IMR-90 (cell line): ENCODE results near the gene ANO7. TPM values are rescaled to one million over a fixed set of nuclear protein-coding genes. Genes with fewer than 3 reads are reported as not detected.

Source experiments
- ATAC-seq: fragments of 200-7000 bp; cut with Tn5 transposase; 2 replicates; pipeline ENCODE4 v1.9.1; 2020; ENCODE audit warnings: low read depth, mild to moderate bottlenecking, moderate library complexity
- BruUV-seq: library from RNA; stranded (reverse); fragments of 400-500 nt; replicated peaks from 2 replicates; lab custom pipeline; 2021; lab: Mats Ljungman, UMichigan
- CTCF ChIA-PET: fragments of 300-600 bp; formaldehyde crosslinking; extraction: SDS; loops from one replicate; lab custom pipeline; 2021; ENCODE audit warnings: antibody characterized with exemption; lab: Yijun Ruan, JAX
- POLR2A ChIA-PET: fragments of 300-600 bp; sonication (Branson Sonifier 250); formaldehyde crosslinking; loops from one replicate; lab custom pipeline; 2022; ENCODE audit warnings: antibody characterized with exemption; ENCODE audit not compliant: unreplicated experiment; lab: Charles Lee
- DNase-seq: peaks from one replicate; pipeline ENCODE4 v3.0.0; 2013
- H2AFZ ChIP-seq: replicated peaks from 2 replicates; pipeline ENCODE3; 2013; ENCODE audit warnings: low read length, mild to moderate bottlenecking; ENCODE audit not compliant: poor library complexity
- H2AK5ac ChIP-seq: 2 replicates; pipeline ENCODE4 v1.6.1; 2013; ENCODE audit warnings: low read depth, low read length, inconsistent platforms
- H2AK9ac ChIP-seq: replicated peaks from 2 replicates; pipeline ENCODE3; 2013; ENCODE audit warnings: mild to moderate bottlenecking, low read depth, low read length, moderate library complexity; ENCODE audit not compliant: poor library complexity
- H2BK120ac ChIP-seq: 2 replicates; pipeline ENCODE4 v1.6.1; 2013; ENCODE audit warnings: low read depth, low read length, inconsistent platforms
- H2BK15ac ChIP-seq: 3 replicates; pipeline ENCODE4 v1.6.1; 2013; ENCODE audit warnings: low read depth, low read length, inconsistent platforms
- H2BK20ac ChIP-seq: 2 replicates; pipeline ENCODE4 v1.6.1; 2013; ENCODE audit warnings: low read depth, mild to moderate bottlenecking, inconsistent platforms, low read length, moderate library complexity
- H2BK5ac ChIP-seq: 2 replicates; pipeline ENCODE4 v1.6.1; 2013; ENCODE audit warnings: mild to moderate bottlenecking, low read depth, low read length, inconsistent platforms; ENCODE audit not compliant: poor library complexity, severe bottlenecking
- H3K14ac ChIP-seq: replicated peaks from 2 replicates; pipeline ENCODE4 v1.6.1; 2013; ENCODE audit warnings: low read depth, low read length, inconsistent platforms
- H3K18ac ChIP-seq: 2 replicates; pipeline ENCODE4 v1.6.1; 2013; ENCODE audit warnings: low read depth, low read length, control low read depth
- H3K23ac ChIP-seq: 2 replicates; pipeline ENCODE4 v1.6.1; 2013; ENCODE audit warnings: low read depth, low read length, inconsistent platforms
- H3K27ac ChIP-seq: 2 replicates; pipeline ENCODE4 v1.5.1; 2013; ENCODE audit warnings: mild to moderate bottlenecking, control low read depth, low read length; ENCODE audit not compliant: insufficient read depth
- H3K27me3 ChIP-seq: 2 replicates; pipeline ENCODE4 v1.6.1; 2013; ENCODE audit warnings: low read length; ENCODE audit not compliant: control insufficient read depth, insufficient read depth
- H3K36me3 ChIP-seq: 2 replicates; pipeline ENCODE4 v1.6.1; 2013; ENCODE audit warnings: low read length, mixed read lengths; ENCODE audit not compliant: control insufficient read depth, insufficient read depth
- H3K4ac ChIP-seq: 2 replicates; pipeline ENCODE4 v1.6.1; 2013; ENCODE audit warnings: low read depth, low read length, inconsistent platforms
- H3K4me1 ChIP-seq: 2 replicates; pipeline ENCODE4 v1.6.1; 2013; ENCODE audit warnings: low read length, mixed read lengths; ENCODE audit not compliant: control insufficient read depth, insufficient read depth
- H3K4me2 ChIP-seq: 2 replicates; pipeline ENCODE4 v1.6.1; 2013; ENCODE audit warnings: low read depth, mild to moderate bottlenecking, control low read depth, low read length, moderate library complexity
- H3K4me3 ChIP-seq: 2 replicates; pipeline ENCODE4 v1.5.1; 2013; ENCODE audit warnings: low read depth, mild to moderate bottlenecking, control low read depth, low read length, moderate library complexity; ENCODE audit not compliant: insufficient read depth
- H3K56ac ChIP-seq: 2 replicates; pipeline ENCODE4 v1.6.1; 2013; ENCODE audit warnings: low read length, inconsistent platforms; ENCODE audit not compliant: insufficient read depth; ENCODE audit errors: extremely low read depth
- H3K79me1 ChIP-seq, 2 experiments: 2 replicates each; pipeline ENCODE4 v1.6.1; 2013; ENCODE audit warnings: low read length in 2 of 2, inconsistent platforms in 1 of 2, low read depth in 1 of 2
- H3K9ac ChIP-seq: 2 replicates; pipeline ENCODE4 v1.6.1; 2013; ENCODE audit warnings: low read depth, low read length, control low read depth
- H3K9me1 ChIP-seq: 2 replicates; pipeline ENCODE4 v1.6.1; 2013; ENCODE audit warnings: low read length, inconsistent platforms; ENCODE audit not compliant: insufficient read depth
- H3K9me3 ChIP-seq: 2 replicates; pipeline ENCODE4 v1.6.1; 2013; ENCODE audit warnings: low read length; ENCODE audit not compliant: control insufficient read depth, insufficient read depth
- H4K20me1 ChIP-seq: 2 replicates; pipeline ENCODE4 v1.6.1; 2013; ENCODE audit warnings: low read length, inconsistent platforms; ENCODE audit not compliant: insufficient read depth
- H4K5ac ChIP-seq: 2 replicates; pipeline ENCODE4 v1.6.1; 2013; ENCODE audit warnings: mild to moderate bottlenecking, low read depth, low read length, control low read depth
- H4K8ac ChIP-seq, 2 experiments: 2 replicates each; pipeline ENCODE4 v1.6.1; 2013; ENCODE audit warnings: low read depth in 2 of 2, low read length in 2 of 2, control low read depth in 1 of 2, inconsistent platforms in 1 of 2
- H4K91ac ChIP-seq: 2 replicates; pipeline ENCODE4 v1.6.1; 2013; ENCODE audit warnings: low read depth, low read length, inconsistent platforms; ENCODE audit not compliant: insufficient read depth
- BHLHE40 ChIP-seq: fragments of 150-350 bp; IDR thresholded peaks from 2 replicates; pipeline ENCODE4 v1.6.1; 2016; ENCODE audit warnings: mild to moderate bottlenecking, low read depth, low read length
- CEBPB ChIP-seq: IDR thresholded peaks from 2 replicates; pipeline ENCODE4 v1.6.1; 2012; ENCODE audit warnings: low read depth, low read length, improper control_type of control experiment
- CHD1 ChIP-seq: IDR thresholded peaks from 2 replicates; pipeline ENCODE4 v1.6.1; 2012; ENCODE audit warnings: low read depth, low read length, improper control_type of control experiment
- FOS ChIP-seq: fragments of 150-350 bp; IDR thresholded peaks from 2 replicates; pipeline ENCODE4 v1.6.1; 2016; ENCODE audit warnings: low read depth, low read length
- MAFK ChIP-seq: IDR thresholded peaks from 2 replicates; pipeline ENCODE4 v1.6.1; 2012; ENCODE audit warnings: low read depth, low read length, improper control_type of control experiment
- MAZ ChIP-seq: IDR thresholded peaks from 2 replicates; pipeline ENCODE4 v1.6.1; 2012; ENCODE audit warnings: low read depth, mild to moderate bottlenecking, low read length, improper control_type of control experiment, moderate library complexity, borderline replicate concordance
- MXI1 ChIP-seq: IDR thresholded peaks from 2 replicates; pipeline ENCODE4 v1.6.1; 2012; ENCODE audit warnings: low read depth, mild to moderate bottlenecking, low read length, moderate library complexity, borderline replicate concordance
- POLR2A ChIP-seq: IDR thresholded peaks from 2 replicates; pipeline ENCODE4 v1.6.1; 2012; ENCODE audit warnings: mild to moderate bottlenecking, low read depth, low read length
- RAD21 ChIP-seq: IDR thresholded peaks from 2 replicates; pipeline ENCODE4 v1.6.1; 2012; ENCODE audit warnings: low read length, improper control_type of control experiment
- RCOR1 ChIP-seq: IDR thresholded peaks from 2 replicates; pipeline ENCODE4 v1.6.1; 2012; ENCODE audit warnings: mild to moderate bottlenecking, low read length, improper control_type of control experiment; ENCODE audit not compliant: insufficient replicate concordance
- RFX5 ChIP-seq: IDR thresholded peaks from 2 replicates; pipeline ENCODE4 v1.8.0; 2012; ENCODE audit warnings: low read depth, mild to moderate bottlenecking, low read length, moderate library complexity
- SMC3 ChIP-seq: fragments of 150-350 bp; IDR thresholded peaks from 2 replicates; pipeline ENCODE4 v1.6.1; 2016; ENCODE audit warnings: low read depth, mild to moderate bottlenecking, antibody characterized with exemption, low read length, moderate library complexity
- WGBS, 2 experiments: methylation state at CpG; one replicate each; pipeline versions ENCODE4 v1.1.5 to v1.1.7; 2013; ENCODE audit warnings: missing lambda C conversion rate in 2 of 2; ENCODE audit not compliant: insufficient read length in 1 of 2; ENCODE audit errors: extremely low coverage in 2 of 2; 5-methylcytosine and 5-hydroxymethylcytosine counted together
- dilution Hi-C: fragments of 300-500 bp; cut with HindIII; formaldehyde crosslinking; loops from one replicate; pipeline ENCODE4 v1.14.3; 2018; ENCODE audit warnings: low sequenced_read_pairs; ENCODE audit not compliant: unreplicated experiment
- in situ Hi-C: fragments of 300-500 bp; cut with MboI; formaldehyde crosslinking; loops from 3 replicates; pipeline ENCODE4 v1.14.3; 2019; ENCODE audit warnings: low sequenced_read_pairs, inconsistent platforms, mixed read lengths
- intact Hi-C: fragments of 100-400 bp; cut with micrococcal nuclease; formaldehyde crosslinking; loops from 2 replicates; pipeline ENCODE4 v1.10.0; 2022
- polyA plus RNA-seq, 3 experiments: library from polyadenylated mRNA; depleted of rRNA; stranded (reverse); fragments of >200 nt; gene quantifications; 2 replicates each; pipeline ENCODE4 v1.2.3, GENCODE V29; 2012; ENCODE audit warnings: low replicate concordance in 1 of 3
- total RNA-seq: library from RNA; depleted of rRNA; stranded (reverse); fragments of >200 nt; gene quantifications from 2 replicates; pipeline ENCODE4 v1.2.3, GENCODE V29; 2012
- TF ChIP-seq, protein P1 (sequence below): fragments of 150-350 bp; IDR thresholded peaks from 2 replicates; pipeline ENCODE4 v1.6.1; 2017; ENCODE audit warnings: mild to moderate bottlenecking, antibody characterized with exemption, low read length, low read depth
- TF ChIP-seq, protein P2 (sequence below): fragments of 150-350 bp; IDR thresholded peaks from 2 replicates; pipeline ENCODE4 v1.6.1; 2016; ENCODE audit warnings: low read depth, mild to moderate bottlenecking, low read length, moderate library complexity, borderline replicate concordance

Gene ANO7
- total and polyA plus RNA-seq, 2 of the 4 experiments (the other 2 are of a cell fraction) = 0.36 to 3.4 TPM

DNA sequence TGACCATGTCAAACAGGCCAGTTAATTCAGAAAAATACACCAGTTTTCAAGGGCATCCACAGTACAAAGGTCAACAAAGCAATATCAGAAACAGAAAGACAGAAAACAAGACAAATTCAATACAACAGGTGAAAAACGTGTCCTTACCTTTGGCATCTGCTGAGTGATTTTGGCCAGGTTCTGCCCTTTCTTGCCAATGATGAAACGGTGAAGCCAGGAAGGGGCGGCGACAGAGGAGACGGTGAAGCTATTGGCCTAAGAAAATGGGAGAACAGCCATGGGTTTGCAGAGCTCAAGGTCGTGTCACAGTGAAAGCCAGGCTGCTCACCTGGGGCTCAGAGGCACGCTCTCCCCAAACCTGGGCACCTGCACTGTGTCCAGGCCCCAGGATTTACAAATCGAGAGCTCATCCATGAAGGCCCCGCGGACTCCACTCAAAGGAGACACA is 66.5 kb downstream of the ANO7 start:
- no peak overlapping the region for H2AK5ac ChIP-seq
- no peak overlapping the region for H4K5ac ChIP-seq
- no peak overlapping the region for H3K56ac ChIP-seq
- H3K4me3 ChIP-seq = no peak overlapping the region
- DNase-seq (no peak), ATAC-seq (no peak)
- no peak overlapping the region for H3K14ac ChIP-seq
- no peak overlapping the region for H2AFZ ChIP-seq
- BruUV-seq = no TSS peak
- TF ChIP-seq, protein P1, sequence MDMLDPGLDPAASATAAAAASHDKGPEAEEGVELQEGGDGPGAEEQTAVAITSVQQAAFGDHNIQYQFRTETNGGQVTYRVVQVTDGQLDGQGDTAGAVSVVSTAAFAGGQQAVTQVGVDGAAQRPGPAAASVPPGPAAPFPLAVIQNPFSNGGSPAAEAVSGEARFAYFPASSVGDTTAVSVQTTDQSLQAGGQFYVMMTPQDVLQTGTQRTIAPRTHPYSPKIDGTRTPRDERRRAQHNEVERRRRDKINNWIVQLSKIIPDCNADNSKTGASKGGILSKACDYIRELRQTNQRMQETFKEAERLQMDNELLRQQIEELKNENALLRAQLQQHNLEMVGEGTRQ = no peak
- TF ChIP-seq CHD1 (no peak), BHLHE40 (no peak), MAZ (no peak), MAFK (no peak), RCOR1 (no peak), SMC3 (no peak), RFX5 (no peak), POLR2A (no peak), CEBPB (no peak), FOS (no peak), MXI1 (no peak), RAD21 (no peak)
- TF ChIP-seq, protein P2, sequence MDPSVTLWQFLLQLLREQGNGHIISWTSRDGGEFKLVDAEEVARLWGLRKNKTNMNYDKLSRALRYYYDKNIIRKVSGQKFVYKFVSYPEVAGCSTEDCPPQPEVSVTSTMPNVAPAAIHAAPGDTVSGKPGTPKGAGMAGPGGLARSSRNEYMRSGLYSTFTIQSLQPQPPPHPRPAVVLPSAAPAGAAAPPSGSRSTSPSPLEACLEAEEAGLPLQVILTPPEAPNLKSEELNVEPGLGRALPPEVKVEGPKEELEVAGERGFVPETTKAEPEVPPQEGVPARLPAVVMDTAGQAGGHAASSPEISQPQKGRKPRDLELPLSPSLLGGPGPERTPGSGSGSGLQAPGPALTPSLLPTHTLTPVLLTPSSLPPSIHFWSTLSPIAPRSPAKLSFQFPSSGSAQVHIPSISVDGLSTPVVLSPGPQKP = no peak
- no peak overlapping the region for H2BK120ac ChIP-seq
- dilution Hi-C loops (no loop called here), in situ Hi-C loops (no loop called here), intact Hi-C loops (loop anchor here (5.0 kb wide), 1 partner anchor 97 kb away; no protein-coding TSS in a partner anchor)
- H3K27me3 ChIP-seq = no peaks in the 10 kb centered on the region
- H4K8ac ChIP-seq = no peak overlapping the region
- H3K9ac ChIP-seq = no peak overlapping the region
- H4K20me1 ChIP-seq = peaks cover 92% of the 10 kb centered on the region
- H3K36me3 ChIP-seq = peaks cover 82% of the 10 kb centered on the region
- H3K27ac ChIP-seq = no peak overlapping the region
- H2BK15ac ChIP-seq = no peak overlapping the region
- H4K91ac ChIP-seq = no peak overlapping the region
- ChIA-PET CTCF (no interaction called here), POLR2A (no interaction called here)
- peaks cover 4% of the 10 kb centered on the region for H3K9me1 ChIP-seq
- no peak overlapping the region for H2AK9ac ChIP-seq
- no peak overlapping the region for H3K18ac ChIP-seq
- H3K4me1 ChIP-seq = no peaks in the 10 kb centered on the region
- no peak overlapping the region for H2BK5ac ChIP-seq
- WGBS, 2 experiments = 99% methylated on average over 9 of the region's 10 CpGs; no CpG with 5 or more reads in 1 of the 2 experiments
- no peak overlapping the region for H3K4ac ChIP-seq
- peaks cover 45 to 80% of the 10 kb centered on the region in 2 experiments for H3K79me1 ChIP-seq
- H3K23ac ChIP-seq = no peak overlapping the region
- H2BK20ac ChIP-seq = no peak overlapping the region
- H3K4me2 ChIP-seq = no peak overlapping the region
- H3K9me3 ChIP-seq = no peaks in the 10 kb centered on the region
